Pancreas (tissue), 10 donors: ENCODE data around the gene SLC38A2. TPM values are rescaled to one million over a fixed set of nuclear protein-coding genes. Genes with fewer than 3 reads are reported as not detected.

Experiments
- ATAC-seq, 4 donors: fragments of 200-7000 bp; cut with Tn5 transposase; one replicate each; pipeline versions ENCODE4 v1.8.0 to v1.9.1; 2020; ENCODE audit warnings: mild to moderate bottlenecking in 4 of 4, moderate library complexity in 4 of 4
- DNase-seq, 6 donors: peaks; one replicate each; pipeline ENCODE4 v3.0.0-alpha.2; 2020
- FAIRE-seq: peaks from 2 replicates; lab custom pipeline; 2012; peaks lifted over from hg19 to GRCh38; lab: Jason Lieb, UNC
- H3K27ac ChIP-seq, 4 donors: fragments of 200-600 bp; sonication (generic); 1 replicate in 3 of 4; 2 replicates in 1 of 4; pipeline versions ENCODE4 v1.5.0 to v1.8.0; 2020
- H3K27me3 ChIP-seq, 4 donors: fragments of 200-600 bp; one replicate each; pipeline ENCODE4 v1.8.0; 2021
- H3K36me3 ChIP-seq, 3 donors: fragments of 200-600 bp; sonication (generic) in 1 of 3; one replicate each; pipeline versions ENCODE4 v1.5.0 to v1.8.0; 2020 to 2021
- H3K4me1 ChIP-seq, 3 donors: fragments of 200-600 bp; one replicate each; pipeline ENCODE4 v1.8.0; 2021
- H3K4me3 ChIP-seq, 4 donors: fragments of 200-600 bp; sonication (generic) in 2 of 4; one replicate each; pipeline versions ENCODE4 v1.5.0 to v1.8.0; 2020 to 2021
- H3K9me3 ChIP-seq, 4 donors: fragments of 200-600 bp; one replicate each; pipeline ENCODE4 v1.8.0; 2021
- CTCF ChIP-seq, 4 donors: fragments of 200-600 bp; sonication (generic) in 3 of 4; IDR thresholded peaks; one replicate each; pipeline versions ENCODE4 v1.5.0 to v1.8.0; 2021; ENCODE audit warnings: antibody characterized with exemption in 4 of 4
- WGBS, 2 donors: extraction: QIAGEN DNeasy Blood & Tissue Kit; methylation state at CpG; one replicate each; pipeline ENCODE4 v1.1.7; 2013; 5-methylcytosine and 5-hydroxymethylcytosine counted together
- intact Hi-C, 3 donors: fragments of 100-400 bp; cut with DNase I; formaldehyde crosslinking; loops; one replicate each; pipeline versions ENCODE4 v1.11.1 to v1.14.2; 2022
- polyA plus RNA-seq, 2 donors: library from polyadenylated mRNA; stranded (reverse); fragments of 200-250 nt; gene quantifications; one replicate each; pipeline ENCODE4 v1.2.3, GENCODE V29; 2013
- total RNA-seq, 6 donors: library from RNA; stranded (reverse); fragmentation: NEBNext Ultra II Directional in 4 of 6; extraction: Animal tissue kit (Norgen Biotek cat#: 25700) in 4 of 6; gene quantifications; one replicate each; pipeline versions ENCODE4 v1.2.1 to v1.2.4, GENCODE V29; 2021 to 2023
- donor health status: healthy with polysubstance abuse.
- donor health status: DM: no; HTN: no; CAD: no; lungs with moderate emphysema.
- donor health status: DM: no; HTN: no; CAD: no.
- donor health status: control.
- donor health status: control.
- donor health status: Bipolar disorder and iron deficiency.
- donor health status: DM: yes; HTN: yes; CAD: no.
- donor health status: DM: no; HTN: no; CAD: no.
- donor health status: DM: no; HTN: no; CAD: no.
- donor health status: DM: yes; HTN: yes; CAD: no.

SLC38A2 gene
- total and polyA plus RNA-seq, 8 donors = 24.2 to 155 (median 78.9) TPM

DNA sequence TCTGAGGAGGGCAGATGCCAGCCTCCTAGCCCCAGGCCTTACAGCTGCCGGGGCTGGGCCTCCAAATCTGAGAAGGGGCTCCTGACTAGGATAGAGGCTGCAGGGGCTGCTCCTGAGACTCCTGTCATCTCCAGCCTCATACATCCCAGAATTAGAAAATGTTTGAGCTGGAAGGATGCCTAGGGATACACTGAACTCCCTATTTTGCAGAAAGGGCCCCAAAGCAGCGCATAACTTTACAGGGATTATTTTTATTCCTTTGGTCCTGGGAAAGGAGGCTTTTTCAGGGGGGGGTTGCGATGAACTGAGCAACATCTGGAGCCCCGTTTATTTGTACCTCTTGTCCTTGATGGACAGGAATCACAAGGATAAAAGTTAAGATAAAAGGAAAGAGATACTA is 35.9 kb upstream of the SLC38A2 start:
- Histone ChIP-seq H3K9me3 (no peaks in the 10 kb centered on the region), H3K4me1 (peaks cover 0 to 2% (median 0%) of the 10 kb centered on the region in 3 donors), H3K27me3 (no peaks in the 10 kb centered on the region), H3K36me3 (no peaks in the 10 kb centered on the region), H3K4me3 (no peak overlapping the region), H3K27ac (no peak overlapping the region)
- DNase-seq = no peak
- no peak for FAIRE-seq
- 77 to 82% methylated on average over 4 of the region's 4 CpGs for WGBS, 2 donors
- TF ChIP-seq CTCF (IDR thresholded peaks at IDR 0.05) = no peak
- intact Hi-C loops = no loop called here
- ATAC-seq = no peak

DNA sequence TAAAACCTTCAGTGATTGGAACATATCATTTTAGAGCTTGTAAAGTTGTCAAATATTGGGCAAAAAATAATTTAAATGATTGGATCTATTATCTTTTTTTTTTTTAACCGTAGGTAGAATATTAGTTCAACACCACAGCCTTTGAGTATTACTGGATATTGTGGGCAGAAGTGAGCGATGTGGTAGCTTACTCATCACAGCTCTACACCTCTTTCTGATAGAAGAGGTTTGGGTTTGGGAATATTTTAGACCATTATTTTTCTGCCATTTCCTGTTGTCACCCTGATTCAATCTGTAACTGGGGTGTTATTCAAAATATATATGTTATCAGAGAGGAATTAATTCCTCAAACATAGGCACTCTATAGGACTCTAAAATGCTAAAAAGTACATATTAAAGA is 34.8 kb upstream of the SLC38A2 start:
- WGBS, 2 donors = 95 to 96% methylated on average over 2 of the region's 2 CpGs
- H3K27me3 ChIP-seq = no peaks in the 10 kb centered on the region
- intact Hi-C loops = no loop called here
- DNase-seq (no peak), ATAC-seq (no peak), FAIRE-seq (no peak)
- no peak for TF ChIP-seq CTCF (IDR thresholded peaks at IDR 0.05)
- H3K27ac ChIP-seq = no peak overlapping the region
- H3K4me1 ChIP-seq = peaks cover 0 to 9% (median 5%) of the 10 kb centered on the region in 3 donors
- no peak overlapping the region for H3K4me3 ChIP-seq
- H3K36me3 ChIP-seq = no peaks in the 10 kb centered on the region
- no peaks in the 10 kb centered on the region for H3K9me3 ChIP-seq

DNA sequence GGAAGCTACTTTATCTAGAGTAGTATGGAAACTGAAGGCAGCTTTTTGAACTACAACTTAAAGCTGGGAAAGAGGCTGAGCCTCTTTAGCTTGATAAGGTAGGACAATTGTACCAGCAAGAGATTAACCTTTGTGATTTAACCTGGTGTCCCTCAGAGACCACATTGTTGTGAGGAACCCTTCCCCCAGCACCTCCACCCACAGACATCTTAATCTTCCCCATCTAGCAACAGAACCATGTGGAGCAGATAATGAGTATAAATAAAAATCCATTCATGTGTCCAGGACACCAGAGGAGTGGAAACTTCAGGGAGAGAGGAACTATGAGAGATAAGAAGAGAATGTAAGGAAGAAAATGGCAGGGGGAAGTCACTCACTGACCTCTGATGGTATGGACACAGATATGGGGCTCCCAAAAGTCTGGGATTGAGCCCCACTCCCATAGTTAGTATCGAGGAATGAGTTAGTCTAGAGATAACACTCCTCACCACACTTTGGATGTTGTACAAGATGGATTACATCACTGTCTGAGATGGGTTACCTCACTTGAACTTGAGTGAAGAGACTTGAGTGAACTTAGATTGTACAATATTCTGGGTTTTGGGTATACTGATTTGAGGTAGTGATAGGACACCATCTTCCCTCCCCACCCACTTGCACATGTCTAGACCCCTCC is 33.9 kb upstream of the SLC38A2 start:
- TF ChIP-seq CTCF (IDR thresholded peaks at IDR 0.05) = no peak
- intact Hi-C loops = no loop called here
- H3K27me3 ChIP-seq = no peaks in the 10 kb centered on the region
- peaks cover 0 to 9% (median 5%) of the 10 kb centered on the region in 3 donors for H3K4me1 ChIP-seq
- no peaks in the 10 kb centered on the region for H3K36me3 ChIP-seq
- no peaks in the 10 kb centered on the region for H3K9me3 ChIP-seq
- WGBS, 2 donors = 60 to 90% methylated on average over 1 of the region's 1 CpG
- DNase-seq = no peak
- H3K4me3 ChIP-seq = no peak overlapping the region
- FAIRE-seq = no peak
- no peak overlapping the region for H3K27ac ChIP-seq
- no peak for ATAC-seq

DNA sequence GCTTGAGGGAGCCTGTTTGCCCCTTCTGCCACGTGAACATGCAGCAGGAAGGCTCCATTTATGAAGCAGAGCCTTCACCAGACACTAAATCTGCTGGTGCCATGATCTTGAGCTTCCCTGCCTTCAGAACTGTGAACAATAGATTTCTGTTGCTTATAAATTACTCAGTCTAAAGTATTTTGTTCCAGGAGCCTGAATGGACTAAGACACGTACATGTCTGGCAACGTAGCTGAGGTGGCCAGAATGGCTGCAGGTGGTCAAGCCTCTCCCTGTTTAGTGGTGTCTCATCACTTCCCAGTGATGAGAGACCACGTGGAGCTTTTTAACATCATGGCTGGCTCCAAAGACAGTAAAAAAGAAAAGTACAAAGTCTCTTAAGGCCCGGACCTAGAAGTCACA is 32.2 kb upstream of the SLC38A2 start:
- no peak for ATAC-seq
- no peak for FAIRE-seq
- Histone ChIP-seq H3K4me3 (no peak overlapping the region), H3K4me1 (peaks cover 0 to 9% (median 5%) of the 10 kb centered on the region in 3 donors), H3K36me3 (no peaks in the 10 kb centered on the region), H3K27ac (no peak overlapping the region), H3K9me3 (no peaks in the 10 kb centered on the region), H3K27me3 (no peaks in the 10 kb centered on the region)
- intact Hi-C loops = no loop called here
- 77 to 84% methylated on average over 5 of the region's 5 CpGs for WGBS, 2 donors
- no peak for TF ChIP-seq CTCF (IDR thresholded peaks at IDR 0.05)
- DNase-seq = no peak

DNA sequence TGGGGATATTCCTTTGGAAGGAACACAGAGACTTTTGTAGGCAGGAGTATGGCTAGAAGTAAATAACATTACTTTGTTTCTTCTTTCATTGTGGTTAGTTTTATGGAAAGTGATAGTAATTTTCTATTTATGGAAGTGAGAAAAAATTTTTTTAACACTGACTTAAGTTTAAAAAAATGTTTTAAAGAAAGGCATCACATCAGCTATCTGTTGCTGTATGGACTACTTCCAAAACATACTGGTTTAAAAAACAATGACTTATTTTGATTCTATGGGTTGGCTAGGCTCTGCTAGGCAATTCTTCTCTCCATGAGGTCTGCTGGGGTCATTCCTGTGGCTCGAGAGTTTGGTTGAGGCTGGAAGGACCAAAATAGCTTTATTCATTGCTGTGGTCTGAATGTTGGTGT is 31.7 kb upstream of the SLC38A2 start:
- Histone ChIP-seq H3K4me1 (peaks cover 0 to 9% (median 5%) of the 10 kb centered on the region in 3 donors), H3K27ac (no peak overlapping the region), H3K27me3 (no peaks in the 10 kb centered on the region), H3K9me3 (no peaks in the 10 kb centered on the region), H3K36me3 (no peaks in the 10 kb centered on the region), H3K4me3 (no peak overlapping the region)
- intact Hi-C loops = no loop called here
- DNase-seq (no peak), FAIRE-seq (no peak), ATAC-seq (no peak)
- WGBS, 2 donors = 67 to 80% methylated on average over 1 of the region's 1 CpG
- TF ChIP-seq CTCF (IDR thresholded peaks at IDR 0.05) = no peak
